ENCODE data around the gene MUSTN1. TPM values are rescaled to one million over a fixed set of nuclear protein-coding genes. Genes with fewer than 3 reads are reported as not detected.

Gene MUSTN1
- total and polyA plus RNA-seq, 2 of the 13 experiments (the other 11 are each of a cell fraction or from before 2014, with no cell fraction given): 0.84 to 1.4 TPM

DNA sequence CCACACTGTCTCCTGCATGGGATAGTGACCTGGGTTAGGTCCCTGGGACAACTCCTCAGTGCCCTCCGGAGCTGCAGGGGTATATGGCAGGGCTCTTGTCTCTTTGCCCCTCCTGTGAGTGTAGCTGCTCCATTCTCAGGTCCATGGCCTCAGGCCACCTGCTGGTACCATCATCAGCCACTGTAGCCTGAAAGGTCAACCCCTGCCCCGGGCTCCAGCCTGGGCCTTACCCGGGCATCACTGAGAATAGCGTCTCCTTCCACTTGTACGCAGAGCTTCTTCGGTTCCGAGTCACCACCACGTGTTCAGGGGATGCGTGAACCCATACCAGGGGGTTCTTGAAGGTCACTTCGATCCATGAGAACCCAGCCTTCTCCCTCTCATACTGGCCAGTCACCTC, 18.2 kb downstream of the MUSTN1 start:
- ChIA-PET POLR2A (interaction anchor here (1.2 to 1.5 kb wide), 3 partner anchors 12 to 112 kb away, joined by 3 to 4 read pairs (median 4); no protein-coding TSS in a partner anchor), CTCF (ENCODE audit: low intra/inter-chr PET ratio, low total read pairs) (no interaction called here)
- H3K4me1 ChIP-seq (ENCODE audit: insufficient read depth, low read length): peaks cover 64% of the 10 kb centered on the region
- no peak overlapping the region for H3K9ac ChIP-seq (ENCODE audit: insufficient read depth, low read depth, low read length)
- no TSS peak for BruUV-seq (replicated peaks)
- H3K4me2 ChIP-seq (ENCODE audit: low read depth, low read length): no peak overlapping the region
- 83% methylated on average over 3 of the region's 10 CpGs for WGBS (ENCODE audit: low lambda C conversion rate)
- H2AFZ ChIP-seq (ENCODE audit: low read length): no peak overlapping the region
- no peaks in the 10 kb centered on the region for H3K27me3 ChIP-seq (ENCODE audit: control insufficient read depth in 1 of 2, insufficient read depth in 2 of 2, low read length in 2 of 2)
- H3K4me3 ChIP-seq (replicated peaks in 1 of 3; ENCODE audit: insufficient read depth in 1 of 3, low read depth in 2 of 3, low read length in 3 of 3): no peak overlapping the region
- FAIRE-seq (no peak), ATAC-seq (0 out of 3 replicates have a peak, but pooled peaks have one; percentile 1), DNase-seq (ENCODE audit: low spot score) (no peak)
- no peaks in the 10 kb centered on the region for H3K9me3 ChIP-seq (ENCODE audit: low read length)
- TF ChIP-seq MYNN (CRISPR knock-in tag; IDR thresholded peaks at IDR 0.05; ENCODE audit: low read depth): no peak
- TF ChIP-seq ZNF282 (IDR thresholded peaks at IDR 0.05; ENCODE audit: partially characterized antibody): no peak
- TF ChIP-seq THYN1 (CRISPR knock-in tag; IDR thresholded peaks at IDR 0.05; ENCODE audit: borderline replicate concordance, low read depth): no peak
- TF ChIP-seq ZZZ3 (CRISPR knock-in tag; IDR thresholded peaks at IDR 0.05; ENCODE audit: borderline replicate concordance): no peak
- no peak for TF ChIP-seq CCDC6 (CRISPR knock-in tag; IDR thresholded peaks at IDR 0.05)
- TF ChIP-seq MBD4 (IDR thresholded peaks at IDR 0.05; ENCODE audit: borderline replicate concordance, low read length): no peak
- TF ChIP-seq MXD1 (CRISPR knock-in tag; IDR thresholded peaks at IDR 0.05): no peak
- TF ChIP-seq, protein P1, sequence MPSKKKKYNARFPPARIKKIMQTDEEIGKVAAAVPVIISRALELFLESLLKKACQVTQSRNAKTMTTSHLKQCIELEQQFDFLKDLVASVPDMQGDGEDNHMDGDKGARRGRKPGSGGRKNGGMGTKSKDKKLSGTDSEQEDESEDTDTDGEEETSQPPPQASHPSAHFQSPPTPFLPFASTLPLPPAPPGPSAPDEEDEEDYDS (CRISPR knock-in tag; IDR thresholded peaks at IDR 0.05): no peak
- TF ChIP-seq, protein P2, sequence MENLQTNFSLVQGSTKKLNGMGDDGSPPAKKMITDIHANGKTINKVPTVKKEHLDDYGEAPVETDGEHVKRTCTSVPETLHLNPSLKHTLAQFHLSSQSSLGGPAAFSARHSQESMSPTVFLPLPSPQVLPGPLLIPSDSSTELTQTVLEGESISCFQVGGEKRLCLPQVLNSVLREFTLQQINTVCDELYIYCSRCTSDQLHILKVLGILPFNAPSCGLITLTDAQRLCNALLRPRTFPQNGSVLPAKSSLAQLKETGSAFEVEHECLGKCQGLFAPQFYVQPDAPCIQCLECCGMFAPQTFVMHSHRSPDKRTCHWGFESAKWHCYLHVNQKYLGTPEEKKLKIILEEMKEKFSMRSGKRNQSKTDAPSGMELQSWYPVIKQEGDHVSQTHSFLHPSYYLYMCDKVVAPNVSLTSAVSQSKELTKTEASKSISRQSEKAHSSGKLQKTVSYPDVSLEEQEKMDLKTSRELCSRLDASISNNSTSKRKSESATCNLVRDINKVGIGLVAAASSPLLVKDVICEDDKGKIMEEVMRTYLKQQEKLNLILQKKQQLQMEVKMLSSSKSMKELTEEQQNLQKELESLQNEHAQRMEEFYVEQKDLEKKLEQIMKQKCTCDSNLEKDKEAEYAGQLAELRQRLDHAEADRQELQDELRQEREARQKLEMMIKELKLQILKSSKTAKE (CRISPR knock-in tag; IDR thresholded peaks at IDR 0.05; ENCODE audit: borderline replicate concordance): no peak
- no peak for TF ChIP-seq SNAPC4 (CRISPR knock-in tag; IDR thresholded peaks at IDR 0.05)
- no peaks in the 10 kb centered on the region for H3K79me2 ChIP-seq (ENCODE audit: insufficient read depth, low read length)
- H4K20me1 ChIP-seq (ENCODE audit: insufficient read depth, low read length): no peaks in the 10 kb centered on the region
- intact Hi-C loops (cut with micrococcal nuclease; ENCODE audit: unreplicated experiment) (no loop called here), in situ Hi-C loops (cut with HindIII; ENCODE audit: extremely low pct_ligation_motif_present, low pct_unique_long_range_greater_than_20kb) (no loop called here)
- no peak overlapping the region for H3K27ac ChIP-seq (ENCODE audit: extremely low read length, insufficient read depth, low read length)
- H3K36me3 ChIP-seq (replicated peaks in 1 of 2; ENCODE audit: control insufficient read depth in 1 of 2, insufficient read depth in 2 of 2, low read length in 2 of 2): no peaks in the 10 kb centered on the region
